Adrenal gland (tissue), 12 donors: ENCODE data around the gene POMT1. TPM values are rescaled to one million over a fixed set of nuclear protein-coding genes. Genes with fewer than 3 reads are reported as not detected.

Experiments
- DNase-seq, 7 donors: peaks; one replicate each; pipeline ENCODE4 v3.0.0-alpha.2; 2019 to 2020
- H3K27ac ChIP-seq, 5 donors: fragments of 200-600 bp; sonication (generic) in 4 of 5; 1 replicate in 3 of 5; 2 replicates in 2 of 5; pipeline versions ENCODE4 v1.5.1 to v1.8.0; 2016 to 2020; ENCODE audit warnings: mild to moderate bottlenecking in 1 of 5
- H3K27me3 ChIP-seq: fragments of 200-600 bp; 2 replicates; pipeline ENCODE4 v1.8.0; 2021
- H3K36me3 ChIP-seq, 2 donors: fragments of 200-600 bp; replicated peaks in 1 of 2; 1 replicate in 1 of 2; 2 replicates in 1 of 2; pipeline versions ENCODE4 v1.5.1 to v1.8.0; 2018 to 2022
- H3K4me1 ChIP-seq, 2 donors: fragments of 200-600 bp; replicated peaks in 1 of 2; 1 replicate in 1 of 2; 2 replicates in 1 of 2; pipeline versions ENCODE4 v1.5.1 to v1.8.0; 2018 to 2021
- H3K4me3 ChIP-seq, 4 donors: fragments of 200-600 bp; sonication (generic) in 3 of 4; one replicate each; pipeline ENCODE4 v1.5.1; 2016 to 2018
- H3K9me3 ChIP-seq, 3 donors: fragments of 200-600 bp; sonication (generic) in 1 of 3; replicated peaks in 1 of 3; 1 replicate in 2 of 3; 2 replicates in 1 of 3; pipeline versions ENCODE4 v1.5.1 to v1.8.0; 2016 to 2021
- POLR2A ChIP-seq, 2 donors: fragments of 450-650 bp; IDR thresholded peaks; one replicate each; pipeline ENCODE4 v1.6.1; 2017; ENCODE audit warnings: antibody characterized with exemption in 2 of 2, mild to moderate bottlenecking in 2 of 2, moderate library complexity in 1 of 2
- WGBS, 4 donors: extraction: QIAGEN DNeasy Blood & Tissue Kit in 2 of 4; methylation state at CpG; one replicate each; pipeline versions ENCODE4 v1.1.5 to v1.1.7; 2013 to 2017; 5-methylcytosine and 5-hydroxymethylcytosine counted together
- intact Hi-C, 2 donors: fragments of 100-400 bp; cut with DNase I; formaldehyde crosslinking; loops; one replicate each; pipeline versions ENCODE4 v1.14.1 to v1.15.0; 2022 to 2023
- polyA plus RNA-seq, 3 donors: library from polyadenylated mRNA; stranded (reverse); fragments of 200-250 nt in 2 of 3; fragments of 350-450 nt in 1 of 3; fragmentation: Illumina TruSeq in 1 of 3; extraction: RNeasy Lipid Tissue Mini Kit (QIAGEN cat#74804) in 1 of 3; gene quantifications; one replicate each; pipeline ENCODE4 v1.2.3, GENCODE V29; 2013 to 2014
- total RNA-seq, 9 donors: library from RNA; depleted of rRNA in 4 of 9; stranded (reverse); fragments of >200 nt in 4 of 9; fragments of 120-200 nt in 1 of 9; fragmentation: NEBNext Ultra II Directional in 1 of 9; extraction: Animal tissue kit (Norgen Biotek cat#: 25700) in 1 of 9; gene quantifications; one replicate each; pipeline versions ENCODE4 v1.1.0 to v1.2.4, GENCODE V29; 2013 to 2023
- TF ChIP-seq, protein P1 (sequence below), 6 experiments: fragments of 450-650 bp in 4 of 6; fragments of 200-600 bp in 2 of 6; sonication (generic) in 1 of 6; IDR thresholded peaks; 1 replicate in 5 of 6; 2 replicates in 1 of 6; pipeline versions ENCODE4 v1.5.1 to v1.8.0; 2016 to 2021; ENCODE audit warnings: antibody characterized with exemption in 6 of 6, mild to moderate bottlenecking in 2 of 6, moderate library complexity in 1 of 6
- donor health status: healthy with polysubstance abuse.
- donor health status: Bipolar disorder and iron deficiency.
- donor health status: DM: yes; HTN: yes; CAD: no.
- donor health status: DM: no; HTN: no; CAD: no.
- donor health status: DM: no; HTN: no; CAD: no.
- donor health status: DM: yes; HTN: yes; CAD: no.

POMT1 gene
- total and polyA plus RNA-seq, 12 donors = 10.1 to 60.9 (median 33.0) TPM

DNA sequence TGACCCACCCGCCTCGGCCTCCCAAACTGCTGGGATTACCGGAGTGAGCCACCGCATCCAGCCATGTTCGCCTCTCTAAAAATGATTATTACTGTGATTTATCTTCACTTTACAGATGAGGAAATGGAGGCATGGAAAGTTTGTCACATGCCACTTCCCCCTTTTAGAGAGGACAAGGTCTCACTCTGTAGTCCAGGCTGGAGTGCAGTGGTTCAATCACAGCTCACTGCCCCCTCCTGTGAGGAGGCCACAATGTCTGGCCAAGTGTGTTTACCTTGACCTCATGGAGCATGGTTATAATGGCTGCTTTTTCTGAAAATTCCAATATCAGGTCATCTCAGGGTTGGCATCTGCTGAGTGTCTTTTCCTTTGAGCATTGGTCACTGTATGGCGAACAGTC lies 49.3 kb downstream of the POMT1 start:
- TF ChIP-seq POLR2A (IDR thresholded peaks at IDR 0.05) = no peak
- TF ChIP-seq, protein P1, sequence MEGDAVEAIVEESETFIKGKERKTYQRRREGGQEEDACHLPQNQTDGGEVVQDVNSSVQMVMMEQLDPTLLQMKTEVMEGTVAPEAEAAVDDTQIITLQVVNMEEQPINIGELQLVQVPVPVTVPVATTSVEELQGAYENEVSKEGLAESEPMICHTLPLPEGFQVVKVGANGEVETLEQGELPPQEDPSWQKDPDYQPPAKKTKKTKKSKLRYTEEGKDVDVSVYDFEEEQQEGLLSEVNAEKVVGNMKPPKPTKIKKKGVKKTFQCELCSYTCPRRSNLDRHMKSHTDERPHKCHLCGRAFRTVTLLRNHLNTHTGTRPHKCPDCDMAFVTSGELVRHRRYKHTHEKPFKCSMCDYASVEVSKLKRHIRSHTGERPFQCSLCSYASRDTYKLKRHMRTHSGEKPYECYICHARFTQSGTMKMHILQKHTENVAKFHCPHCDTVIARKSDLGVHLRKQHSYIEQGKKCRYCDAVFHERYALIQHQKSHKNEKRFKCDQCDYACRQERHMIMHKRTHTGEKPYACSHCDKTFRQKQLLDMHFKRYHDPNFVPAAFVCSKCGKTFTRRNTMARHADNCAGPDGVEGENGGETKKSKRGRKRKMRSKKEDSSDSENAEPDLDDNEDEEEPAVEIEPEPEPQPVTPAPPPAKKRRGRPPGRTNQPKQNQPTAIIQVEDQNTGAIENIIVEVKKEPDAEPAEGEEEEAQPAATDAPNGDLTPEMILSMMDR (IDR thresholded peaks at IDR 0.05) = no peak
- no peak overlapping the region for H3K27ac ChIP-seq
- H3K9me3 ChIP-seq = no peaks in the 10 kb centered on the region
- no peaks in the 10 kb centered on the region for H3K36me3 ChIP-seq
- intact Hi-C loops = no loop called here
- 79 to 96% (median 91%) methylated on average over 2 to 6 of the region's 6 CpGs for WGBS, 4 donors
- no peak overlapping the region for H3K4me3 ChIP-seq
- H3K27me3 ChIP-seq = peaks cover 28% of the 10 kb centered on the region
- H3K4me1 ChIP-seq = no peaks in the 10 kb centered on the region
- DNase-seq = no peak

DNA sequence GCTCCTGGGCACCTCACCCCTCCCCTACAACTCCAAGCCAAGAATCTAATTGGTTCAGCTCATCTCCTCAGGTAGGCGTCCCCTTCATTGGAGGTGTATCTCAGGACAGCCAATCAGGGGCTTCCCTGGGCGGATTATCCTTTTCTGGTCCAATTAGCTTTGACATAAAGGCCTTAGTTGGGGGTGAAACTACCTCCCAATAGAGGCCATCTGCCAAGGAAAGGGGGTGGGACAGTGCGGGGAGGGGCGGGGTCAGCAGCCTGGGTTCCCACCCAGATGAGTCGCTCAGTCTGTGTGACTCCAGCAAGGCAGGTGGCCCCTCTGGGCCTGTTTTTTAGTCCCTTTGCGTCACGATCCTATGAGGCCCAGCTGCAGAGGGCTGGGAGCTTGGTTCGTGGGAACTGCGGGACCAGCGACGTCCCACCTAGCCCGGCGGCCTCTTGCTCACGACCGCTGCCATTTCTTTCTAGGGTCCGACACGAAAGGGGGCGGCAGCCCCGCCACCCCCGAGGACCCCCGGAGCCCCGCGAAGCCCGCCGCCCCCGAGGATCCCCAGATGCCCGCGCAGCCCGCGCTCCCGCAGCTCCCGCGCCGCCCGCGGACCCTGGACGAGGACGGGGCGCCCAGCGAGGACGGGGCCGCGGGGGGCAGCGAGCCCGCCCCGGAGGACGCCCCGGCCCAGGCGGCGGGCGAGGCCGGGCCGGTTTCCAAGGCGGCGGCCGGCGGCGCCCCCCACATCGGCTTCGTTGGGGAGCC lies 51.5 kb downstream of the POMT1 start:
- H3K36me3 ChIP-seq = no peaks in the 10 kb centered on the region
- TF ChIP-seq, protein P1 (IDR thresholded peaks at IDR 0.05) = no peak
- no peak for TF ChIP-seq POLR2A (IDR thresholded peaks at IDR 0.05)
- 21 to 80% (median 47%) methylated on average over 5 to 57 of the region's 60 CpGs for WGBS, 4 donors
- H3K4me3 ChIP-seq = no peak overlapping the region
- H3K9me3 ChIP-seq = no peaks in the 10 kb centered on the region
- H3K27me3 ChIP-seq = peaks cover 28% of the 10 kb centered on the region
- H3K4me1 ChIP-seq = no peaks in the 10 kb centered on the region
- DNase-seq = no peak
- H3K27ac ChIP-seq = no peak overlapping the region
- intact Hi-C loops = no loop called here

GRCh38 chr9:131554843-131555351 lies 52.2 kb downstream of the POMT1 start:
- intact Hi-C loops = no loop called here
- Histone ChIP-seq H3K27me3 (peaks cover 28% of the 10 kb centered on the region), H3K27ac (no peak overlapping the region), H3K4me3 (no peak overlapping the region), H3K9me3 (no peaks in the 10 kb centered on the region), H3K36me3 (no peaks in the 10 kb centered on the region), H3K4me1 (no peaks in the 10 kb centered on the region)
- no peak for DNase-seq
- TF ChIP-seq, protein P1 (IDR thresholded peaks at IDR 0.05) = no peak
- TF ChIP-seq POLR2A (IDR thresholded peaks at IDR 0.05) = no peak
- WGBS, 4 donors = 17 to 72% (median 34%) methylated on average over 10 to 54 of the region's 54 CpGs

DNA sequence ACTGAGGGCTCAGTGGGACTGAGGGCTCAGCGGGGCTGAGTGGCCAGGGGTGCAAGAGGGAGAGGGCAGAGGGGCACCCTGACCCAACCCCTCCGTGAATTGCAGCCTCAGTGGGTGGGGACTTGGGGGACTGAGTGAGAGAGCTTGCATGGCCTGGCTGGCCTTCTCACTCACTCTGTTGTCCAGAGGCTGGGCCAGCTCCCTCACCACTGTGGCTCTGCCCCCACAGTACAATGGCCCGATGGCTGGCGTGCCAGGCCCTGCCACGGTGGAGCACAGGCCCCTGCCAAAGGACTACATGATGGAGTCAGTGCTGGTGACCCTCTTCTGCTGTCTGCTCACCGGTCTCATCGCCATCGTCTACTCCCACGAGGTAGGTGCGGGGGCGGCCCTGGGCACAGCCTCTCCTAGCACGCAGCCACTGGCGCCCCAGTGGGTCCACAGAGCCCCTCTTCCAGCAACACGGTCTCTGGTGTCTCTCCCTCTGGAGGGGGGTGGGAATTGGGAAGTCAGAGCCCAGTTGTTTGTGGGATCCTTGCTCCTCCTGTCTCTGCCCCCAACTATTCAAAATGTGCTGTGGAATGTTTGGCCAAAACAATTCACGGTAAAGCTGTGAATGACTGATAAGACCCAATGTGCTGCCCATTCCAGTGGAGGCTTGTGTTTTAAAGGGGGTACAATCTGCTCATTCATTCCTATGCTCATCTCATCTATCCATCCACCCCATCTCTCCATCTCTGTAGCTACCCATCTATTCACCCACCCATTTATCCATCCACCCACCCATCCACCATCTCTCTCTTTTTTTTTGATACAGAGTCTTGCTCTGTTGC lies 53.3 kb downstream of the POMT1 start:
- peaks cover 28% of the 10 kb centered on the region for H3K27me3 ChIP-seq
- intact Hi-C loops = no loop called here
- DNase-seq = no peak
- no peaks in the 10 kb centered on the region for H3K36me3 ChIP-seq
- H3K9me3 ChIP-seq = no peaks in the 10 kb centered on the region
- H3K4me1 ChIP-seq = no peaks in the 10 kb centered on the region
- no peak for TF ChIP-seq POLR2A (IDR thresholded peaks at IDR 0.05)
- TF ChIP-seq, protein P1 (IDR thresholded peaks at IDR 0.05) = no peak
- 82 to 91% (median 89%) methylated on average over 12 to 15 of the region's 15 CpGs for WGBS, 4 donors
- no peak overlapping the region for H3K4me3 ChIP-seq
- no peak overlapping the region for H3K27ac ChIP-seq
